ENCODE measurements around the gene SLCO3A1. TPM values are rescaled to one million over a fixed set of nuclear protein-coding genes. Genes with fewer than 3 reads are reported as not detected.
A peak's percentile ranks its signal among the peaks of the same experiment; 100 is the strongest.

SLCO3A1 gene
- total RNA-seq, 1 experiment from 2014 or later, result 10.1 TPM

DNA sequence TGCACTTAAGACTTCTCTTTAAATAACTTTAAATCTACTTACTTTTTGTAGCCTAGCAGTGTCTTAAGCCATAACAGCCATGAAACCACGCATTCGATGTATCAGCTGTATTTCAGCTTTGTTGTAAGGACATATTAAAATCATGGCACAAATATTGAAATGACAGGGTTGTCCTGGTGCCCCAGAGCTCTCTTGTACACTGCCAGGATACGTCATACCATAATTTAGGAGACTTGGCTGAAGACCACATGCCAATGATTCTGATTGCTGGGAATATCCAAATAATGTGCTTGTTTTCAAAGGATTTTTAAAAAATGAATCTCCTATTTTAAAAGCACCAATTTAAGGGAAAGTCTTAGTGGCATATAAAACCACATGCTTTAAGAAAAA, 265.4 kb downstream of the SLCO3A1 start:
- intact Hi-C loops (cut with micrococcal nuclease), result no loop called here
- no peak for TF ChIP-seq CTCF (IDR thresholded peaks at IDR 0.05; ENCODE audit: unreplicated experiment)
- Mint-ChIP-seq H3K4me3 (ENCODE audit: unreplicated experiment) (no peak overlapping the region), H3K4me1 (ENCODE audit: insufficient read depth, unreplicated experiment) (peaks cover 5% of the 10 kb centered on the region), H3K27ac (ENCODE audit: low read depth, unreplicated experiment) (no peak overlapping the region), H3K9me3 (ENCODE audit: unreplicated experiment) (peaks cover 7% of the 10 kb centered on the region), H3K27me3 (ENCODE audit: insufficient read depth, unreplicated experiment) (no peaks in the 10 kb centered on the region), H3K36me3 (ENCODE audit: insufficient read depth, unreplicated experiment) (peaks cover 8% of the 10 kb centered on the region)
- CTCF ChIA-PET, result no interaction called here
- no peak for DNase-seq (ENCODE audit: unreplicated experiment)
- POLR2A ChIA-PET, result no interaction called here
- no TSS peak for BruUV-seq (replicated peaks)

DNA sequence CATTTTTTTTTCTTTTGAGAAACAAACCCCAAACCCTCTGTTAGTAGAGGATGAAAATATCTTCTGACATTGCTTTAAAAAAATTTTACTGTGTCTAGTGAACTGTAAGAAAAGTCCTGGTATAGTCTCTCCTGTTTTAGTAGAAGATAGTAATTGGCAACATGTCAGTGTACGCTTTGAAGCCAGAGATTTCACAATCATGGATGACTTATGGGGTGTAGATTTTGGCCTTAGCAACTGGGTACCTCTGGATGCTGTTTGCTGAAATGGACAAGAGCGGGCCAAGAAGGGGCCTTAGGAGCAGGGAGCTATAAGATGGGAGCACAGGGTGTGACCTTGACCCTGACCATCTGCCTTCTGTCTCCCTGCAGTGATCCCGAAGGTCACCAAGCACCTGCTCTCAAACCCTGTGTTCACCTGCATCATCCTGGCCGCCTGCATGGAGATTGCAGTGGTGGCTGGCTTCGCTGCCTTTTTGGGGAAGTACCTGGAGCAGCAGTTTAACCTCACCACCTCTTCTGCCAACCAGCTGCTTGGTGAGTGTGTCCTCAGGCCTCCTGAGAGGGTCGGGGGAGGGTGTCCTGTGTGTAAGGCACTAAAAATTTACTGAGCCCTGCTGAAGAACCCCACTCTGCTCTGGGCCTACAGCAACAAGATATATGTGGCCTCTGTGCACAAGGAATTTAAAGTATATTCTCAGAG, 266.7 kb downstream of the SLCO3A1 start:
- intact Hi-C loops (cut with micrococcal nuclease), result no loop called here
- no peak overlapping the region for H3K27ac Mint-ChIP-seq (ENCODE audit: low read depth, unreplicated experiment)
- no peak overlapping the region for H3K4me3 Mint-ChIP-seq (ENCODE audit: unreplicated experiment)
- no peaks in the 10 kb centered on the region for H3K27me3 Mint-ChIP-seq (ENCODE audit: insufficient read depth, unreplicated experiment)
- peaks cover 5% of the 10 kb centered on the region for H3K4me1 Mint-ChIP-seq (ENCODE audit: insufficient read depth, unreplicated experiment)
- peaks cover 8% of the 10 kb centered on the region for H3K36me3 Mint-ChIP-seq (ENCODE audit: insufficient read depth, unreplicated experiment)
- H3K9me3 Mint-ChIP-seq (ENCODE audit: unreplicated experiment), result peaks cover 7% of the 10 kb centered on the region
- TF ChIP-seq CTCF (IDR thresholded peaks at IDR 0.05; ENCODE audit: unreplicated experiment), result no peak
- ChIA-PET CTCF (no interaction called here), POLR2A (no interaction called here)
- BruUV-seq (replicated peaks), result no TSS peak
- peak; percentile 5 for DNase-seq (ENCODE audit: unreplicated experiment)

GRCh38 chr15:92121047-92121446, 267.5 kb downstream of the SLCO3A1 start:
- Mint-ChIP-seq H3K4me1 (ENCODE audit: insufficient read depth, unreplicated experiment) (peaks cover 5% of the 10 kb centered on the region), H3K27me3 (ENCODE audit: insufficient read depth, unreplicated experiment) (no peaks in the 10 kb centered on the region), H3K27ac (ENCODE audit: low read depth, unreplicated experiment) (no peak overlapping the region), H3K4me3 (ENCODE audit: unreplicated experiment) (no peak overlapping the region), H3K36me3 (ENCODE audit: insufficient read depth, unreplicated experiment) (peaks cover 4% of the 10 kb centered on the region), H3K9me3 (ENCODE audit: unreplicated experiment) (peaks cover 7% of the 10 kb centered on the region)
- POLR2A ChIA-PET, result no interaction called here
- intact Hi-C loops (cut with micrococcal nuclease), result no loop called here
- BruUV-seq (replicated peaks), result no TSS peak
- no peak for TF ChIP-seq CTCF (IDR thresholded peaks at IDR 0.05; ENCODE audit: unreplicated experiment)
- CTCF ChIA-PET, result interaction anchor here (0.6 kb wide), 1 partner anchor 22 kb away, joined by 4 read pairs; no protein-coding TSS in a partner anchor
- DNase-seq (ENCODE audit: unreplicated experiment), result no peak

DNA sequence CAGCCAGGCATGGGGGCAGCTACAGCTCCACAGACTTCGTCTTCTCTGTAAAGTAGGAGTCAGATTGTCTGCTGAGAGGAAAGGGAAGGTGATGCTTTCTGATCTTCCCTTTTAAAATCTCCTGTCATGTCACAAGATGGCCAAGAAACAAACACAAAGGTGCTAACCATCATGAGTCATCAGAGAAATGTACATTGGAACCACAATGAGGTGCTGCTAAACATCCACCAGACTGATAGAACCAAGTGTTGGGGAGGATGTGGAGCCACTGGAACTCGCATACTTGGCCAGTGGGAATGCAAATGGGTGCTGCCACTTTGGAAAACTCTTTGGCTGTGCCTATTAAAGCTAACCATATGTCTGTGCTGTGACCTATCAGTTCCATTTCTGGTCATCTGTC, 268.8 kb downstream of the SLCO3A1 start:
- POLR2A ChIA-PET, result no interaction called here
- intact Hi-C loops (cut with micrococcal nuclease), result no loop called here

More for the DNA sequence above, 268.8 kb downstream of the SLCO3A1 start:
- peaks cover 5% of the 10 kb centered on the region for H3K4me1 Mint-ChIP-seq (ENCODE audit: insufficient read depth, unreplicated experiment)
- H3K36me3 Mint-ChIP-seq (ENCODE audit: insufficient read depth, unreplicated experiment), result peaks cover 8% of the 10 kb centered on the region
- H3K9me3 Mint-ChIP-seq (ENCODE audit: unreplicated experiment), result peaks cover 7% of the 10 kb centered on the region
- no TSS peak for BruUV-seq (replicated peaks)
- no peak for TF ChIP-seq CTCF (IDR thresholded peaks at IDR 0.05; ENCODE audit: unreplicated experiment)
- DNase-seq (ENCODE audit: unreplicated experiment), result no peak
- H3K27ac Mint-ChIP-seq (ENCODE audit: low read depth, unreplicated experiment), result no peak overlapping the region
- H3K27me3 Mint-ChIP-seq (ENCODE audit: insufficient read depth, unreplicated experiment), result no peaks in the 10 kb centered on the region
- no peak overlapping the region for H3K4me3 Mint-ChIP-seq (ENCODE audit: unreplicated experiment)
- CTCF ChIA-PET, result no interaction called here
